PC-3 (cell line): Measurements from ENCODE around the gene ULBP2. TPM values are rescaled to one million over a fixed set of nuclear protein-coding genes. Genes with fewer than 3 reads are reported as not detected.

Experiments used
- ATAC-seq: fragments of 200-7000 bp; cut with Tn5 transposase; 2 replicates; pipeline ENCODE4 v1.9.1; 2020; ENCODE audit warnings: mild to moderate bottlenecking, moderate library complexity
- BruUV-seq: library from RNA; stranded (reverse); fragments of 400-500 nt; replicated peaks from 2 replicates; lab custom pipeline; 2021; lab: Mats Ljungman, UMichigan
- CTCF ChIA-PET: fragments of 300-600 bp; sonication (Branson Sonifier 250); formaldehyde crosslinking; loops from one replicate; lab custom pipeline; 2022; ENCODE audit warnings: antibody characterized with exemption; lab: Charles Lee
- POLR2A ChIA-PET: fragments of 300-600 bp; sonication (Branson Sonifier 250); formaldehyde crosslinking; loops from one replicate; lab custom pipeline; 2022; ENCODE audit warnings: antibody characterized with exemption; ENCODE audit not compliant: unreplicated experiment; lab: Charles Lee
- DNase-seq: peaks from one replicate; pipeline ENCODE4 v3.0.0-alpha.2; 2015
- H2AFZ ChIP-seq: fragments of 300-600 bp; sonication (generic); 2 replicates; pipeline ENCODE4 v1.6.0; 2016; ENCODE audit warnings: antibody characterized with exemption, low read length
- H3F3A ChIP-seq: fragments of 300-600 bp; sonication (generic); one replicate; pipeline ENCODE4 v1.6.0; 2017; ENCODE audit warnings: antibody characterized with exemption, low read length, control low read depth, mild to moderate bottlenecking; ENCODE audit not compliant: unreplicated experiment
- H3K27ac ChIP-seq: fragments of 300-600 bp; sonication (generic); 2 replicates; pipeline ENCODE4 v1.5.1; 2016; ENCODE audit warnings: mild to moderate bottlenecking, low read length
- H3K27me3 ChIP-seq: fragments of 300-600 bp; sonication (generic); 2 replicates; pipeline ENCODE4 v1.6.1; 2016; ENCODE audit warnings: low read length, mixed read lengths
- H3K36me3 ChIP-seq: fragments of 300-600 bp; sonication (generic); 2 replicates; pipeline ENCODE4 v1.6.1; 2016; ENCODE audit warnings: low read depth, mixed run types, low read length, mixed read lengths
- H3K4me1 ChIP-seq: fragments of 300-600 bp; sonication (generic); 2 replicates; pipeline ENCODE4 v1.5.1; 2016; ENCODE audit warnings: low read length; ENCODE audit not compliant: insufficient read depth
- H3K4me2 ChIP-seq: fragments of 300-600 bp; sonication (generic); 2 replicates; pipeline ENCODE4 v1.6.0; 2016; ENCODE audit warnings: low read length
- H3K4me3 ChIP-seq: fragments of 300-600 bp; sonication (generic); 2 replicates; pipeline ENCODE4 v1.5.1; 2016; ENCODE audit warnings: mild to moderate bottlenecking, low read length, mixed read lengths
- H3K79me2 ChIP-seq: fragments of 300-600 bp; sonication (generic); 2 replicates; pipeline ENCODE4 v1.6.1; 2017; ENCODE audit warnings: low read length, mixed read lengths
- H3K9ac ChIP-seq: fragments of 300-600 bp; sonication (generic); 2 replicates; pipeline ENCODE4 v1.6.0; 2016; ENCODE audit warnings: mild to moderate bottlenecking, low read length
- H3K9me2 ChIP-seq: fragments of 300-600 bp; sonication (generic); replicated peaks from 2 replicates; pipeline ENCODE4 v1.6.1; 2016; ENCODE audit warnings: mixed run types, low read length, mixed read lengths
- H3K9me3 ChIP-seq: fragments of 300-600 bp; sonication (generic); 2 replicates; pipeline ENCODE4 v1.6.1; 2016; ENCODE audit warnings: low read length, mixed read lengths
- H4K20me1 ChIP-seq: fragments of 300-600 bp; sonication (generic); 2 replicates; pipeline ENCODE4 v1.6.1; 2016; ENCODE audit warnings: low read length, mixed read lengths
- EZH2 ChIP-seq: fragments of 300-600 bp; sonication (generic); IDR thresholded peaks from one replicate; pipeline ENCODE4 v1.6.1; 2017; ENCODE audit warnings: antibody characterized with exemption, mild to moderate bottlenecking, low read length; ENCODE audit not compliant: unreplicated experiment
- EZH2phosphoT487 ChIP-seq: fragments of 300-600 bp; sonication (generic); IDR thresholded peaks from 2 replicates; pipeline ENCODE4 v1.6.1; 2018; ENCODE audit warnings: mild to moderate bottlenecking, antibody characterized with exemption, low read length, borderline replicate concordance
- intact Hi-C: fragments of 100-400 bp; cut with micrococcal nuclease; formaldehyde crosslinking; loops from 2 replicates; pipeline ENCODE4 v1.9.0; 2023
- total RNA-seq: library from RNA; depleted of rRNA; stranded (reverse); fragments of >200 nt; gene quantifications from 2 replicates; pipeline ENCODE4 v1.2.3, GENCODE V29; 2014
- TF ChIP-seq, protein P1 (sequence below): fragments of 300-600 bp; sonication (generic); conservative IDR thresholded peaks from 2 replicates; pipeline ENCODE4 v1.5.1; 2017; ENCODE audit warnings: antibody characterized with exemption, low read depth, mild to moderate bottlenecking, low read length

Gene ULBP2
- total RNA-seq, 1 experiment from 2014 or later = 8.1 TPM

DNA sequence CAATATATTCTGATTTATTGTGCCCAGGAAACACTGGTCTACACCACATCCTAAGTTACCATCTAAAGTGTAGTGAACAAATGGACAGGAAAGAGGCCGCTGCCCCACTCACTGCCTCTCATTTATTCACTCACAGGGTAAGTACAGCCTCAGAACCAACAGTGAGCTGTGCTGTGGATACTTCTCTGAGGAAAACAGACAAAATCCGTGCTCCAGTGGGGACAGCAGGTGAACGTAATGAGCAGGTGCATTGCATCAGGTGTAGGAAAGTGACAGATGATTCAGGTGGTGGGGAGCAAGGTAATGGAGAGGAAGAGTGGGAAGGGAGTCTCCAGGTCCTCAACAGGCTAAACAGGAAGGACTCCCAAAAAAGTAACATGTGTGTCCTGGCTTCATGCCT is 8.4 kb upstream of the ULBP2 start:
- H3K9me3 ChIP-seq = no peaks in the 10 kb centered on the region
- peaks cover 10% of the 10 kb centered on the region; the same call in 1 of the 2 replicates for H3K4me1 ChIP-seq
- no peak overlapping the region for H3K4me2 ChIP-seq
- H3K9ac ChIP-seq = no peak overlapping the region
- no peak for TF ChIP-seq EZH2phosphoT487
- TF ChIP-seq, protein P1, sequence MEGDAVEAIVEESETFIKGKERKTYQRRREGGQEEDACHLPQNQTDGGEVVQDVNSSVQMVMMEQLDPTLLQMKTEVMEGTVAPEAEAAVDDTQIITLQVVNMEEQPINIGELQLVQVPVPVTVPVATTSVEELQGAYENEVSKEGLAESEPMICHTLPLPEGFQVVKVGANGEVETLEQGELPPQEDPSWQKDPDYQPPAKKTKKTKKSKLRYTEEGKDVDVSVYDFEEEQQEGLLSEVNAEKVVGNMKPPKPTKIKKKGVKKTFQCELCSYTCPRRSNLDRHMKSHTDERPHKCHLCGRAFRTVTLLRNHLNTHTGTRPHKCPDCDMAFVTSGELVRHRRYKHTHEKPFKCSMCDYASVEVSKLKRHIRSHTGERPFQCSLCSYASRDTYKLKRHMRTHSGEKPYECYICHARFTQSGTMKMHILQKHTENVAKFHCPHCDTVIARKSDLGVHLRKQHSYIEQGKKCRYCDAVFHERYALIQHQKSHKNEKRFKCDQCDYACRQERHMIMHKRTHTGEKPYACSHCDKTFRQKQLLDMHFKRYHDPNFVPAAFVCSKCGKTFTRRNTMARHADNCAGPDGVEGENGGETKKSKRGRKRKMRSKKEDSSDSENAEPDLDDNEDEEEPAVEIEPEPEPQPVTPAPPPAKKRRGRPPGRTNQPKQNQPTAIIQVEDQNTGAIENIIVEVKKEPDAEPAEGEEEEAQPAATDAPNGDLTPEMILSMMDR = no peak
- no peak for TF ChIP-seq EZH2
- ChIA-PET POLR2A (no interaction called here), CTCF (no interaction called here)
- H2AFZ ChIP-seq = no peak overlapping the region
- no peaks in the 10 kb centered on the region for H3K9me2 ChIP-seq
- H4K20me1 ChIP-seq = no peaks in the 10 kb centered on the region
- no peak for ATAC-seq
- intact Hi-C loops = no loop called here
- DNase-seq = no peak
- no peak overlapping the region for H3K27ac ChIP-seq
- H3K27me3 ChIP-seq = no peaks in the 10 kb centered on the region
- no TSS peak for BruUV-seq
- no peak overlapping the region for H3K4me3 ChIP-seq
- no peaks in the 10 kb centered on the region for H3F3A ChIP-seq
- no peaks in the 10 kb centered on the region for H3K79me2 ChIP-seq
- H3K36me3 ChIP-seq = no peaks in the 10 kb centered on the region

DNA sequence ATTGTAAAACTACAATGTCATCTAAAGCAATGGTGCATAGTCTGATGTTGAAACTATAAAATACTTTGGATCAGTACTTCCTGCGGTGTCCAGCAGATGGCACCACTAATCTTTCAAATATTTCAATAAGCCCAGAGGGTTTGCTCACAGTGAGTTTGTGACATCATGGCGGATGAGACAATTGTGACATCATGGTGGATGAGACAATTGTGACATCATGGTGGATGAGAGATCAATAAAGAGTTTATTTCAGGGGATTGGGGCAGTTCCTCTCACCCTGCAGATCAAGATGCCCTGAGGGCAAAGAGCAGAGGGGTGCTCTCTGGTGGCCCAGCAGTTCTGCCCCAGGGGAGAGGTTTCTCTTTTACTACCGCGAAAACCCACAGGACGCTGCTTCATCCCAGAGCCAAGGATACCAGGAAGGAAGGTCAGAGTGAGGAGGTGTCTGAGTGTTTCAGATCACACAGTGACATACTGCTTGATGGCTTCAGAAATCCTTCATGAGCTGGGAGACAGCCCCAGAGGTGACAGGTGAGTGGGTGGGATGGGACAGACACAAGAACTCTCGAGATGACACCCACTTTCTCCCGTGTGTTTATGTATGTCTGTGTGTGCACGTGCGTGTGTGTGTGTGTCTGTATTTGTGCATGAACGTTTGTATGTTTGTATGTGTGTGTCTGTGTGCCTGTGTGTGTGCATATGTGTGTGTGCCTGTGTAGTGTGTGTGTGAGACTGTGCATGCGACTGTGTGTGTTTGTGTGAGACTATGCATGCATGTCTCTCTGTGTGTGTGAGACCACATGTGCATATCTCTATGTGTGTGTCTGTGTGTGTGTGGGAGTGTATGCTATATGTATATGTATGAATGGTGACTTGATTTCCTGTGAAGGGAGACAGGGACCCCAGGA is 7.3 kb upstream of the ULBP2 start:
- H3K4me2 ChIP-seq = peak overlapping the region; percentile 26; the same call in 1 of the 2 replicates
- CTCF ChIA-PET = interaction anchor here (0.7 kb wide), 1 partner anchor 54 kb away, joined by 8 read pairs; no protein-coding TSS in a partner anchor
- peak; percentile 25; the same call in 1 of the 2 replicates for ATAC-seq

More for the DNA sequence above, 7.3 kb upstream of the ULBP2 start:
- no peaks in the 10 kb centered on the region for H3K79me2 ChIP-seq
- H3K4me3 ChIP-seq = no peak overlapping the region
- no peaks in the 10 kb centered on the region for H3K9me2 ChIP-seq
- H3K9me3 ChIP-seq = no peaks in the 10 kb centered on the region
- H3K36me3 ChIP-seq = no peaks in the 10 kb centered on the region
- no peak overlapping the region for H2AFZ ChIP-seq
- TF ChIP-seq, protein P1 = peak; percentile 78
- no peak for TF ChIP-seq EZH2
- no peak overlapping the region for H3K9ac ChIP-seq
- peaks cover 17% of the 10 kb centered on the region; the same call in 1 of the 2 replicates for H3K4me1 ChIP-seq
- POLR2A ChIA-PET = no interaction called here
- intact Hi-C loops = loop anchor here (1.0 kb wide), 2 partner anchors 83 to 881 kb away; no protein-coding TSS in a partner anchor
- peak; percentile 83 for DNase-seq
- no peaks in the 10 kb centered on the region for H3K27me3 ChIP-seq
- no TSS peak for BruUV-seq
- H3K27ac ChIP-seq = no peak overlapping the region
- no peaks in the 10 kb centered on the region for H4K20me1 ChIP-seq
- H3F3A ChIP-seq = no peaks in the 10 kb centered on the region
